HG03196 (cell line): ENCODE measurements around the gene NUBP2.

Experiments used
- ATAC-seq: cut with Tn5 transposase; IDR thresholded peaks from one replicate; pipeline ENCODE4 v1.9.1; 2021; ENCODE audit not compliant: unreplicated experiment

NUBP2 gene

GRCh38 chr16:1782408-1783264 lies at the start of gene NUBP2, which contains the start of gene SPSB3:
NUBP2 (plus strand) TSS chr16:1782960; CDS start chr16:1783021, 61 bp downstream.
SPSB3 (minus strand) TSS chr16:1782571; CDS start chr16:1781483, 1,088 bp downstream.
- ATAC-seq, result peak; percentile 81

- no peak for ATAC-seq
These were observed 48.6 kb upstream of the NUBP2 start for GRCh38 chr16:1734123-1734522.

- ATAC-seq, result no peak
These were observed 47.9 kb upstream of the NUBP2 start for GRCh38 chr16:1734816-1735215.

- no peak for ATAC-seq
These were observed 42.5 kb upstream of the NUBP2 start for GRCh38 chr16:1740234-1740633.

GRCh38 chr16:1740781-1741490 lies 41.8 kb upstream of the NUBP2 start:
- no peak for ATAC-seq

GRCh38 chr16:1741553-1742165 lies 41.1 kb upstream of the NUBP2 start:
- ATAC-seq, result no peak

GRCh38 chr16:1743376-1744337 lies 39.1 kb upstream of the NUBP2 start:
- ATAC-seq, result no peak

GRCh38 chr16:1744338-1744840 lies 38.4 kb upstream of the NUBP2 start:
- ATAC-seq, result no peak

GRCh38 chr16:1745181-1745899 lies 37.4 kb upstream of the NUBP2 start:
- no peak for ATAC-seq

GRCh38 chr16:1745900-1746692 lies 36.7 kb upstream of the NUBP2 start:
- ATAC-seq, result no peak

GRCh38 chr16:1746693-1747195 lies 36.0 kb upstream of the NUBP2 start:
- no peak for ATAC-seq

- no peak for ATAC-seq
These were observed 34.8 kb upstream of the NUBP2 start for GRCh38 chr16:1747934-1748333.

GRCh38 chr16:1749152-1750117 lies 33.3 kb upstream of the NUBP2 start:
- no peak for ATAC-seq

GRCh38 chr16:1751946-1752345 lies 30.8 kb upstream of the NUBP2 start:
- no peak for ATAC-seq

- ATAC-seq, result no peak
These were observed 29.9 kb upstream of the NUBP2 start for GRCh38 chr16:1752853-1753252.

GRCh38 chr16:1754204-1754603 lies 28.6 kb upstream of the NUBP2 start:
- no peak for ATAC-seq

- ATAC-seq, result no peak
These were observed 24.9 kb upstream of the NUBP2 start for GRCh38 chr16:1757714-1758461.
